Measurements from ENCODE around the gene GLB1L2.

- no peak for TF ChIP-seq CTCF (conservative IDR thresholded peaks at IDR 0.05; ENCODE audit: low read depth in 2 of 2)
- TF ChIP-seq REST (IDR thresholded peaks at IDR 0.05; ENCODE audit: unreplicated experiment) = no peak
- TF ChIP-seq EZH2phosphoT487 (IDR thresholded peaks at IDR 0.05; ENCODE audit: unreplicated experiment) = no peak
- no peak for TF ChIP-seq EZH2 (IDR thresholded peaks at IDR 0.05; ENCODE audit: low read depth, unreplicated experiment)
- no peak for TF ChIP-seq ETS1 (IDR thresholded peaks at IDR 0.05)
These were observed 49.0 kb downstream of the GLB1L2 start for GRCh38 chr11:134380785-134381184.

Measured in GM23338 (cell line).